Activated CD4-positive, alpha-beta memory T cell treated with anti-CD3 and anti-CD28 coated beads, Interleukin-2, amount 10 ng/mL, durations not matched to agents 7 days and 5 days (primary cell): ENCODE measurements around the gene UNC45A. TPM values are rescaled to one million over a fixed set of nuclear protein-coding genes. Genes with fewer than 3 reads are reported as not detected.

Experiments used
- CTCF ChIA-PET: fragments of 350-600 bp; sonication (Branson Sonifier 250); formaldehyde crosslinking; loops from one replicate; lab custom pipeline; 2021; ENCODE audit warnings: antibody characterized with exemption, inconsistent platforms; lab: Charles Lee
- POLR2A ChIA-PET: fragments of 350-600 bp; sonication (Branson Sonifier 250); formaldehyde crosslinking; loops from one replicate; lab custom pipeline; 2021; ENCODE audit warnings: antibody characterized with exemption; lab: Charles Lee
- DNase-seq: peaks from one replicate; pipeline ENCODE4 v3.0.0-alpha.2; 2020
- H3K27ac Mint-ChIP-seq: one replicate; pipeline ENCODE4 v1.8.0; 2021; ENCODE audit warnings: mild to moderate bottlenecking, mixed read lengths
- H3K27me3 Mint-ChIP-seq: one replicate; pipeline ENCODE4 v1.8.0; 2021; ENCODE audit warnings: mixed read lengths
- H3K36me3 Mint-ChIP-seq: one replicate; pipeline ENCODE4 v1.8.0; 2021; ENCODE audit warnings: low read depth, mixed read lengths
- H3K4me1 Mint-ChIP-seq: one replicate; pipeline ENCODE4 v1.8.0; 2021; ENCODE audit warnings: mixed read lengths
- H3K4me3 Mint-ChIP-seq: one replicate; pipeline ENCODE4 v1.8.0; 2021; ENCODE audit warnings: mild to moderate bottlenecking, mixed read lengths
- H3K9me3 Mint-ChIP-seq: one replicate; pipeline ENCODE4 v1.8.0; 2021; ENCODE audit warnings: mixed read lengths
- total RNA-seq, 2 experiments: library from RNA; stranded (reverse); gene quantifications; one replicate each; pipeline ENCODE4 v1.2.3, GENCODE V29; 2021

UNC45A gene
- total RNA-seq, 2 experiments from 2014 or later, result 71.3 to 75.2 TPM

GRCh38 chr15:90952901-90953677 is 18.0 kb downstream of the UNC45A start:
- no peak overlapping the region for H3K4me3 Mint-ChIP-seq
- H3K4me1 Mint-ChIP-seq, result peaks cover 29% of the 10 kb centered on the region
- no peaks in the 10 kb centered on the region for H3K27me3 Mint-ChIP-seq
- no peaks in the 10 kb centered on the region for H3K9me3 Mint-ChIP-seq
- H3K27ac Mint-ChIP-seq, result peak overlapping the region; percentile 18
- ChIA-PET CTCF (interaction anchor here (1.2 to 12.0 kb wide), 2 partner anchors 20 to 80 kb away, joined by 3 to 167 read pairs; partner anchors contain the start of genes HDDC3 and UNC45A), POLR2A (interaction anchor here (0.6 to 10.6 kb wide), 5 partner anchors 8 to 40 kb away, joined by 3 to 198 read pairs (median 10); partner anchors contain the start of genes HDDC3 and UNC45A)
- H3K36me3 Mint-ChIP-seq, result peaks cover 54% of the 10 kb centered on the region
- DNase-seq, result no peak

- no peak for DNase-seq
- no peaks in the 10 kb centered on the region for H3K9me3 Mint-ChIP-seq
- H3K27me3 Mint-ChIP-seq, result no peaks in the 10 kb centered on the region
- peak overlapping the region; percentile 85 for H3K4me3 Mint-ChIP-seq
- H3K36me3 Mint-ChIP-seq, result peaks cover 48% of the 10 kb centered on the region
- ChIA-PET POLR2A (interaction anchor here (0.7 to 10.6 kb wide), 19 partner anchors 8 to 721 kb away, joined by 3 to 198 read pairs (median 5); partner anchors contain the start of genes BLM, CIB1, HDDC3 and IQGAP1), CTCF (interaction anchor here (0.7 to 12.0 kb wide), 8 partner anchors 9 to 1621 kb away, joined by 3 to 167 read pairs (median 5); partner anchors contain the start of genes HDDC3, MAN2A2 and UNC45A)
- H3K4me1 Mint-ChIP-seq, result peaks cover 29% of the 10 kb centered on the region
- peak overlapping the region; percentile 93 for H3K27ac Mint-ChIP-seq
Observed at GRCh38 chr15:90953947-90954711, 19.0 kb downstream of the UNC45A start.

GRCh38 chr15:90954712-90955623 is 19.9 kb downstream of the UNC45A start, which contains the start of gene RCCD1:
RCCD1 (plus strand) TSS chr15:90954884; CDS start chr15:90956735, 1,851 bp downstream.
- Mint-ChIP-seq H3K27me3 (no peaks in the 10 kb centered on the region), H3K4me3 (peak within 1 kb of the TSS; percentile 85), H3K36me3 (peaks cover 48% of the 10 kb centered on the region), H3K27ac (peak within 1 kb of the TSS; percentile 93), H3K9me3 (no peaks in the 10 kb centered on the region), H3K4me1 (peaks cover 31% of the 10 kb centered on the region)
- ChIA-PET CTCF (interaction anchor here (0.6 to 12.0 kb wide), 18 partner anchors 8 to 493 kb away, joined by 3 to 167 read pairs (median 9); partner anchors contain the start of genes HDDC3, MAN2A2 and UNC45A), POLR2A (interaction anchor here (0.7 to 10.6 kb wide), 18 partner anchors 8 to 722 kb away, joined by 3 to 198 read pairs (median 5); partner anchors contain the start of genes BLM, CIB1, HDDC3 and IQGAP1)
- DNase-seq, result peak; percentile 94

GRCh38 chr15:90955624-90956273 is 20.7 kb downstream of the UNC45A start:
- POLR2A ChIA-PET, result interaction anchor here (1.0 to 10.6 kb wide), 12 partner anchors 8 to 723 kb away, joined by 3 to 198 read pairs (median 8); partner anchors contain the start of genes BLM, CIB1, HDDC3 and IQGAP1
- no peaks in the 10 kb centered on the region for H3K27me3 Mint-ChIP-seq

GRCh38 chr15:90956274-90957030 is 21.4 kb downstream of the UNC45A start:
- ChIA-PET POLR2A (interaction anchor here (1.0 to 10.6 kb wide), 10 partner anchors 9 to 568 kb away, joined by 3 to 198 read pairs (median 11); partner anchors contain the start of genes HDDC3, IQGAP1, MAN2A2 and PRC1), CTCF (interaction anchor here (0.7 to 12.0 kb wide), 30 partner anchors 10 to 636 kb away, joined by 3 to 167 read pairs (median 6); partner anchors contain the start of genes HDDC3, MAN2A2, PRC1 and UNC45A)
- peaks cover 55% of the 10 kb centered on the region for H3K36me3 Mint-ChIP-seq
- peaks cover 31% of the 10 kb centered on the region for H3K4me1 Mint-ChIP-seq
- H3K27me3 Mint-ChIP-seq, result no peaks in the 10 kb centered on the region
- peak; percentile 72 for DNase-seq
- peak overlapping the region; percentile 93 for H3K27ac Mint-ChIP-seq
- H3K9me3 Mint-ChIP-seq, result no peaks in the 10 kb centered on the region
- peak overlapping the region; percentile 85 for H3K4me3 Mint-ChIP-seq

More at GRCh38 chr15:90955624-90956273, 20.7 kb downstream of the UNC45A start:
- no peak for DNase-seq
- CTCF ChIA-PET, result interaction anchor here (0.7 to 12.0 kb wide), 28 partner anchors 9 to 548 kb away, joined by 3 to 167 read pairs (median 6); partner anchors contain the start of genes HDDC3, MAN2A2, PRC1 and UNC45A
- Mint-ChIP-seq H3K9me3 (no peaks in the 10 kb centered on the region), H3K36me3 (peaks cover 50% of the 10 kb centered on the region), H3K4me1 (peaks cover 31% of the 10 kb centered on the region), H3K4me3 (peak overlapping the region; percentile 85), H3K27ac (peak overlapping the region; percentile 93)

GRCh38 chr15:90957031-90957790 is 22.1 kb downstream of the UNC45A start:
- H3K27me3 Mint-ChIP-seq, result no peaks in the 10 kb centered on the region
- H3K9me3 Mint-ChIP-seq, result no peaks in the 10 kb centered on the region
- CTCF ChIA-PET, result interaction anchor here (1.0 to 12.0 kb wide), 25 partner anchors 9 to 637 kb away, joined by 3 to 167 read pairs (median 8); partner anchors contain the start of genes HDDC3, MAN2A2, PRC1 and UNC45A
- POLR2A ChIA-PET, result interaction anchor here (1.0 to 10.6 kb wide), 10 partner anchors 9 to 309 kb away, joined by 3 to 198 read pairs (median 6); partner anchors contain the start of genes HDDC3, PRC1 and UNC45A
- H3K27ac Mint-ChIP-seq, result peak overlapping the region; percentile 38
- H3K4me1 Mint-ChIP-seq, result peaks cover 31% of the 10 kb centered on the region
- H3K36me3 Mint-ChIP-seq, result peaks cover 55% of the 10 kb centered on the region
- H3K4me3 Mint-ChIP-seq, result peak overlapping the region; percentile 64
- DNase-seq, result no peak

- no peak for DNase-seq
- H3K4me3 Mint-ChIP-seq, result peak overlapping the region; percentile 64
- H3K27me3 Mint-ChIP-seq, result no peaks in the 10 kb centered on the region
- no peaks in the 10 kb centered on the region for H3K9me3 Mint-ChIP-seq
- H3K36me3 Mint-ChIP-seq, result peaks cover 56% of the 10 kb centered on the region
- H3K4me1 Mint-ChIP-seq, result peaks cover 31% of the 10 kb centered on the region
- CTCF ChIA-PET, result interaction anchor here (1.1 to 12.0 kb wide), 11 partner anchors 9 to 637 kb away, joined by 3 to 167 read pairs (median 16); partner anchors contain the start of genes HDDC3 and UNC45A
- H3K27ac Mint-ChIP-seq, result peak overlapping the region; percentile 38
- POLR2A ChIA-PET, result interaction anchor here (1.2 to 10.6 kb wide), 7 partner anchors 10 to 43 kb away, joined by 3 to 198 read pairs (median 16); partner anchors contain the start of genes HDDC3, PRC1 and UNC45A
Observed at GRCh38 chr15:90957791-90958190, 22.7 kb downstream of the UNC45A start.

DNA sequence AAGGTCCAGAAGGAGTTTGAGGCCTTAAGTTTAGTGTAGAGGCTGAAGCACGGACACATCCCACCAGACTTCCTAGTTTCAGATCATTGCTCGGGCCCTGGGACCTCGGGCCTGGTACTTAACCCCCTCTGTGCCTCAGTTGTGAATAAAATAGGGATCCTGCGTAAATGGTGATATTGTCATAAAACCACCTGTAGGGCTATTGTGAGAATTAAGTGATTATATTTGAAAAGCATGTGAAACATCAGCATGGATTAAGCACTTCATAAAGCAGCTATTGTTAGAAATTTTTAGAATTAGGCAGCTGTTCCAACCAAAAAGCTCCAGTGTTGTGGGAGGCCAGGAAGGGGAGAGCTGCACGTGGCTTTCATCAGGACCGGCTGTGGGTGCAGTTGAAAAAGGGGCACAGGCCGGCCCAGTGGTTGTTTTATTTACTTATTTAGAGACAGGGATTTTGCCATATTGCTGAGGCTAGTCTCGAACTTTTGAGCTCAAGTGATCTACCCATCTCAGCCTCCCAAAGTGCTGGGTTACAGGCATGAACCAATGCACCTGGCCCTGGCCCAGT is 24.0 kb downstream of the UNC45A start:
- Mint-ChIP-seq H3K27me3 (no peaks in the 10 kb centered on the region), H3K36me3 (peaks cover 56% of the 10 kb centered on the region)
- CTCF ChIA-PET, result interaction anchor here (1.0 to 12.0 kb wide), 4 partner anchors 23 to 91 kb away, joined by 3 to 167 read pairs (median 4); partner anchors contain the start of genes HDDC3 and UNC45A

DNA sequence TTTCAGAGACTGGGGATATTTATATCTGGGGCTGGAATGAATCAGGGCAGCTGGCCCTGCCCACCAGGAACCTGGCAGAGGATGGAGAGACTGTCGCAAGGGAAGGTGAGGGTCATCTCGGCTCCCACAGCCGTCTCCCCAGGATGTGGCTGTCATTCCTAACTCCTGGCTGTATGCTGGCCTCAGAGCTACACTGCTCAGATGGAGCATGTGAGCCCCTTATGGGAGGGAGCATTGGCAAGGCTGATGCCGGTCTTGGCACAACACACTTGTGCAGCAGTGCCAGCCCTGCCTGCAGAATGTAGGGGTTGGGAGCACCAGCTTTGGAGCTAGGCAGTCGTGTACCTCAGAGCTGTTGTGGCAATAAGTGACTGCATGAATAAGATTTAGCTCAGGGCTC is 24.8 kb downstream of the UNC45A start:
- Mint-ChIP-seq H3K4me1 (peaks cover 20% of the 10 kb centered on the region), H3K27me3 (no peaks in the 10 kb centered on the region), H3K9me3 (no peaks in the 10 kb centered on the region), H3K4me3 (no peak overlapping the region), H3K27ac (no peak overlapping the region), H3K36me3 (peaks cover 55% of the 10 kb centered on the region)
- DNase-seq, result no peak
- POLR2A ChIA-PET, result interaction anchor here (1.1 to 10.6 kb wide), 5 partner anchors 11 to 35 kb away, joined by 4 to 198 read pairs (median 5); partner anchors contain the start of genes HDDC3, PRC1 and UNC45A
- CTCF ChIA-PET, result interaction anchor here (1.0 to 12.0 kb wide), 5 partner anchors 26 to 90 kb away, joined by 3 to 167 read pairs (median 4); partner anchors contain the start of genes HDDC3 and UNC45A

More for the DNA sequence above, 24.0 kb downstream of the UNC45A start:
- H3K4me3 Mint-ChIP-seq, result no peak overlapping the region
- peaks cover 24% of the 10 kb centered on the region for H3K4me1 Mint-ChIP-seq
- H3K9me3 Mint-ChIP-seq, result no peaks in the 10 kb centered on the region
- POLR2A ChIA-PET, result interaction anchor here (1.1 to 10.6 kb wide), 6 partner anchors 9 to 36 kb away, joined by 4 to 198 read pairs (median 6); partner anchors contain the start of genes HDDC3, PRC1 and UNC45A
- no peak overlapping the region for H3K27ac Mint-ChIP-seq
- DNase-seq, result no peak
